BE2C (cell line): Measurements from ENCODE around the gene SERGEF.

Experiments used
- DNase-seq: peaks from one replicate; pipeline ENCODE4 v3.0.0-alpha.2; 2020
- H3K27me3 ChIP-seq: fragments of 250-450 bp; sonication (Bioruptor Pico); 2 replicates; pipeline ENCODE4 v1.5.1; 2020; ENCODE audit warnings: mild to moderate bottlenecking
- H3K36me3 ChIP-seq: fragments of 250-450 bp; sonication (Bioruptor Pico); 2 replicates; pipeline ENCODE4 v1.5.1; 2020; ENCODE audit warnings: mild to moderate bottlenecking
- H3K4me1 ChIP-seq: fragments of 250-450 bp; sonication (Bioruptor Pico); 2 replicates; pipeline ENCODE4 v1.5.1; 2020
- H3K4me3 ChIP-seq: 2 replicates; pipeline ENCODE4 v1.5.1; 2011; ENCODE audit warnings: low read depth, low read length
- H3K9me3 ChIP-seq: fragments of 250-450 bp; sonication (Bioruptor Pico); 2 replicates; pipeline ENCODE4 v1.5.1; 2020
- TF ChIP-seq, protein P1 (sequence below): IDR thresholded peaks from 2 replicates; pipeline ENCODE4 v1.5.1; 2012; ENCODE audit warnings: mild to moderate bottlenecking, low read depth, low read length

Gene SERGEF

DNA sequence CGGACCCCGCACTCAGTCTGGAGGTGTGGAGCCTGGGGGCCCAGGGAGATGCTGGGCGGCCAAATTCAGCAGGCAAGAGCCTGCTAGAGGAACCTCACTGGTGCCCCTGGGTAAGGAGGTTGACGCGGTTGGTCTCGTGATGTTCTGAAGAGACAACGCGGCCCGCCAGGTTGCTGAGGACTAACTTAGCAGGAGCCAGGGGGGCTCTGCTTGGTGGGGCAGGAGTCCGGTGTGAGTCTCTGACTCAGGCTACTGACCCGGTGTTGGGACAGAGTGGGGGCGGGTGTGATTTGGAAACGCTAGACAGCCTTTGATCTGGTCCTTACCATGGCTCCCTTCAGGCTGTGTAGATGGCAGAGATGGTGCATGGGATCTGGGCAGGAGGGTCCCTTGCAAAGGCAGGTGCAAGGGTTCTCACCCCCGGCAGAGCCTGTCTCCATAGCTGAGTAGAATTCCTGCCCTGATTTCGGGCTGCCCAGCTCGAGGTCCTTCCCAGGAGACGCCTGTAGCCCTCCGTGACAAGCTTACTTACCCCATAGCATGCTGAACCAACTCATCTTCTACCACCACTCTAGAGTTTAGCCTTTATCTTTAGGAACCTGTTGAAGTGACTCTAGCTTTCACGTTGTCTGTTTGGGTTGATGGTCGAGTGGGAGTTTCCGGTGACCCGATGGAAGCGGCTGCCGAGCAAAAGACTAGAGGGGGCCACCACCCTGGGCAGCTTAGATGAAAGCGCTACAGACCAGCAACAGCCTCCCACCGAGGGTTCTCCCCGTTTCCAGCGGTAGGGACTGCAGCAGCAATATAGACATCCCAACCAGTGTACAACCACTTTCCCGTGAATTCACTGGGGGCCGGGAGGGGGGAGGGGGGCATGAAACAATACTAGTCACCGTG lies 239.9 kb downstream of the SERGEF start:
- H3K36me3 ChIP-seq, result no peaks in the 10 kb centered on the region
- H3K4me1 ChIP-seq, result no peaks in the 10 kb centered on the region
- H3K27me3 ChIP-seq, result no peaks in the 10 kb centered on the region
- TF ChIP-seq, protein P1, sequence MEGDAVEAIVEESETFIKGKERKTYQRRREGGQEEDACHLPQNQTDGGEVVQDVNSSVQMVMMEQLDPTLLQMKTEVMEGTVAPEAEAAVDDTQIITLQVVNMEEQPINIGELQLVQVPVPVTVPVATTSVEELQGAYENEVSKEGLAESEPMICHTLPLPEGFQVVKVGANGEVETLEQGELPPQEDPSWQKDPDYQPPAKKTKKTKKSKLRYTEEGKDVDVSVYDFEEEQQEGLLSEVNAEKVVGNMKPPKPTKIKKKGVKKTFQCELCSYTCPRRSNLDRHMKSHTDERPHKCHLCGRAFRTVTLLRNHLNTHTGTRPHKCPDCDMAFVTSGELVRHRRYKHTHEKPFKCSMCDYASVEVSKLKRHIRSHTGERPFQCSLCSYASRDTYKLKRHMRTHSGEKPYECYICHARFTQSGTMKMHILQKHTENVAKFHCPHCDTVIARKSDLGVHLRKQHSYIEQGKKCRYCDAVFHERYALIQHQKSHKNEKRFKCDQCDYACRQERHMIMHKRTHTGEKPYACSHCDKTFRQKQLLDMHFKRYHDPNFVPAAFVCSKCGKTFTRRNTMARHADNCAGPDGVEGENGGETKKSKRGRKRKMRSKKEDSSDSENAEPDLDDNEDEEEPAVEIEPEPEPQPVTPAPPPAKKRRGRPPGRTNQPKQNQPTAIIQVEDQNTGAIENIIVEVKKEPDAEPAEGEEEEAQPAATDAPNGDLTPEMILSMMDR, result no peak
- DNase-seq, result no peak
- no peaks in the 10 kb centered on the region for H3K9me3 ChIP-seq
- no peak overlapping the region for H3K4me3 ChIP-seq

DNA sequence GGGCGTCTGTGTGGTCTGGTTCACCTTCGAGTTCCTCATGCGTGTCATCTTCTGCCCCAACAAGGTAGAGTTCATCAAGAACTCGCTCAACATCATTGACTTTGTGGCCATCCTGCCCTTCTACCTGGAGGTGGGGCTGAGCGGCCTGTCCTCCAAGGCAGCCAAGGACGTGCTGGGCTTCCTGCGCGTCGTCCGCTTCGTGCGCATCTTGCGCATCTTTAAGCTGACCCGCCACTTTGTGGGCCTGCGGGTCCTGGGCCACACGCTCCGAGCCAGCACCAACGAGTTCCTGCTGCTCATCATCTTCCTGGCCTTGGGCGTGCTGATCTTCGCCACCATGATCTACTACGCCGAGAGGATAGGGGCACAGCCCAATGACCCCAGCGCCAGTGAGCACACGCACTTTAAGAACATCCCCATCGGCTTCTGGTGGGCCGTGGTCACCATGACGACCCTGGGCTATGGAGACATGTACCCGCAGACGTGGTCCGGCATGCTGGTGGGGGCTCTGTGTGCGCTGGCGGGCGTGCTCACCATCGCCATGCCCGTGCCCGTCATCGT lies 240.9 kb downstream of the SERGEF start:
- H3K9me3 ChIP-seq, result no peaks in the 10 kb centered on the region
- DNase-seq, result no peak

DNA sequence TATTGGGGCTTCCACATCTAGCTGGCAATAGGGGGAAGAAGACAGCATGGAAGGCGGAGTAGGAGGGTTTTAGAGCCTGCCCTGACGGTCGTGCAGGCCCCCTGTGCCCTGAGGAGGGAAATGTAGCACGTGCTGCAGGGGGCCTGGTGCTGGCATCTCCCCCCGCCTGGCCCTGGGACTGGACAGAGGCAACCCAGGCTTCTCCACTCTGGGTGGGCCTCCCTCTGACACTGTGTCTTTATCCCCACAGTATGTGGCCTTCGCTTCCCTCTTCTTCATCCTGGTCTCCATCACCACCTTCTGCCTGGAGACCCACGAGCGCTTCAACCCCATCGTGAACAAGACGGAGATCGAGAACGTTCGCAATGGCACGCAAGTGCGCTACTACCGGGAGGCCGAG lies 241.4 kb downstream of the SERGEF start:
- Histone ChIP-seq H3K36me3 (no peaks in the 10 kb centered on the region), H3K9me3 (no peaks in the 10 kb centered on the region), H3K27me3 (no peaks in the 10 kb centered on the region), H3K4me3 (no peak overlapping the region), H3K4me1 (no peaks in the 10 kb centered on the region)
- TF ChIP-seq, protein P1, result no peak
- no peak for DNase-seq

More for the DNA sequence above, 240.9 kb downstream of the SERGEF start:
- TF ChIP-seq, protein P1, result no peak
- Histone ChIP-seq H3K4me1 (no peaks in the 10 kb centered on the region), H3K27me3 (no peaks in the 10 kb centered on the region), H3K4me3 (no peak overlapping the region), H3K36me3 (no peaks in the 10 kb centered on the region)

DNA sequence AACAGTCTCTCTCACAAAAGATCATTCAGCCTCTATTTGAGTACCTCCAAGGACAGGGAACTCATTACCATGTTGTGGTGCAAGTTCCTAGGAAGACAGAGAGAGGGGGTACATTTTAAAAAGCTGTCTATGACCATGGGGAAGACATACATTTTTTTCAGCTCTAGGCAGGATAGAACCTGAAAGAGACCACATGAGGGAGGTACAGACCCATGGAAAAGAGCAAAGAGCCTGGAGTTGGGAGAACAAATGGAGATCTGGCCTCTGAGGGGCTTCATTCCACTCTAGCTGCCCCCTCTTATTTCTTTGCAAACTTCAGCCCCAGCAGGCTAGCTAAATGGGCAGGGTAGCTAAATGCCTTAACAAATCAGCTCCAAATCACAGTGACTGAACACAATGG lies 241.9 kb downstream of the SERGEF start:
- Histone ChIP-seq H3K27me3 (no peaks in the 10 kb centered on the region), H3K36me3 (no peaks in the 10 kb centered on the region), H3K4me1 (no peaks in the 10 kb centered on the region), H3K4me3 (no peak overlapping the region), H3K9me3 (no peaks in the 10 kb centered on the region)
- TF ChIP-seq, protein P1, result no peak
- DNase-seq, result no peak

DNA sequence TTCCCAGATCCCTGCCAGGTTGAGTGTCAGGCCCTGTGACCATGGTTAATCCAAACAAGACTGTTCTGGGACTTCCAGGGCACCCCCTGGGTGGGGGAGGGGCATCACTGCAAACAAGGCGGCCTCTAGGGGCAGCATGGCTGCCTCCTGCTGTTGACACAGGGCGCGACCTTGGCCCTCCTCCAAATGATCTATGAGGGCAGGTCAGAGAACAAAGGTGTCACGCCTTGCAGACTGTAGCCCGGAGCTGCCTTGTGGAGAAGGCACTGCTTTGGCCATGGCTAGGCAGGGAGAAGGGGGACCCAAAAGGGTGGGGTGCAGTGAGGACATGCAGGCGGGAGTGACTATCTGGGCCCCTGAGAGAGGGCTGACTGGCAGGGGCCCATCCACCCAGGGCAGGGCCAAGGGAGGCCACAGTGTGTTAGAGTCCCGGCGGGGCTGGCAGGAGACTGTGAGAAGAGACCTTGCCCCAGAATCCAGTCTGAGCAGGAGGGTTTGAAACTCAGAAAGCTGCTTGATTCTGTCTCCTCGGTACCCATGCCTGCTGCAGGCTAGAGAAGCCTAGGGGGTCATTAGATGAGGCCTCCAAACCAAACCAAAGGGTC lies 242.7 kb downstream of the SERGEF start:
- TF ChIP-seq, protein P1, result peak; percentile 19; the same call in 1 of the 2 replicates
- Histone ChIP-seq H3K27me3 (no peaks in the 10 kb centered on the region), H3K9me3 (no peaks in the 10 kb centered on the region), H3K4me3 (no peak overlapping the region), H3K4me1 (peaks cover 5% of the 10 kb centered on the region), H3K36me3 (no peaks in the 10 kb centered on the region)
- DNase-seq, result peak; percentile 17
